ENCODE measurements around the gene PPP1R12B.
"Not testable (repeated sequence)": the region's sequence is repeated elsewhere in the genome, so short reads cannot be mapped to it uniquely, and the experiment has no call there.

GRCh38 chr1:202410854-202411357, 62.4 kb downstream of the PPP1R12B start:
- not testable (repeated sequence) for TF ChIP-seq CTCF (IDR thresholded peaks at IDR 0.05; ENCODE audit: borderline replicate concordance, extremely low read depth, low read length, poor library complexity, severe bottlenecking); EZH2 (IDR thresholded peaks at IDR 0.05; ENCODE audit: borderline replicate concordance, low read depth, low read length, severe bottlenecking)
